ENCODE data around the gene TOMM6.
"Not testable (repeated sequence)": the region's sequence is repeated elsewhere in the genome, so short reads cannot be mapped to it uniquely, and the experiment has no call there.

The TOMM6 gene

DNA sequence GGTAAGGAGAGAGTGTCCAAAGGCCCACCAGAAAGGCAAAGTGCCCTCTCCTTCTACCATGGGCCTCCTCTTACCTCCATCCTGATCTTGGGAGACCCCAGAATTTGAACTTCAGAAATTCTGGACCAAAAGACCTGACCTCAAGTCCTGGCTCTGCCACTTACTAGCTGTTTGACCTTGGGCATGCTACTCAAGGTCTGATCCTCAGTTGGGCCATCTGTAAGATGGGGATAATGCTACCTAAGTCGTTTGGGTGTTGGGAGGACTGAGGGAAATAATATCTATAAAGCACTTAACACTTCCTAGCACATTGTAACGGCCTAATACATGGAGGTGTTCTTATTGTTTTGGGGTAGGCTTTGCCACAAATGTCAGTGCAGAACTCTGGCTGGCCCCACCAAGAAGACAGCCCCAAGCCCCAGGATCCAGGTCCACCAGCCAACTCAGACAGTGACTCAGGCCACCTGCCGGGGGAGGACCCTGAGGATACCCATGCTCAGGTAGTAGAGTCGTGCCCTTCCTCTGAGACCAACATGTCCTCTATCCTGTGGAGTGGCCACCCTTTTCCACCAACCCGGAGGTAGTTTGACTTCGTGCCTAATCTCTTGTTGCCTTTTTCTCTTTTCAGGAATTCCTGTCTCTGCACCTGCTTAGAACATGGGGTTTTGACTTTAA, 4.3 kb upstream of the TOMM6 start:
- no peak for DNase-seq (ENCODE audit: insufficient read length, low spot score)
- no peak for FAIRE-seq

GRCh38 chr6:41784581-41785171, 2.8 kb upstream of the TOMM6 start:
- FAIRE-seq (no peak), DNase-seq (ENCODE audit: insufficient read length, low spot score) (no peak)

DNA sequence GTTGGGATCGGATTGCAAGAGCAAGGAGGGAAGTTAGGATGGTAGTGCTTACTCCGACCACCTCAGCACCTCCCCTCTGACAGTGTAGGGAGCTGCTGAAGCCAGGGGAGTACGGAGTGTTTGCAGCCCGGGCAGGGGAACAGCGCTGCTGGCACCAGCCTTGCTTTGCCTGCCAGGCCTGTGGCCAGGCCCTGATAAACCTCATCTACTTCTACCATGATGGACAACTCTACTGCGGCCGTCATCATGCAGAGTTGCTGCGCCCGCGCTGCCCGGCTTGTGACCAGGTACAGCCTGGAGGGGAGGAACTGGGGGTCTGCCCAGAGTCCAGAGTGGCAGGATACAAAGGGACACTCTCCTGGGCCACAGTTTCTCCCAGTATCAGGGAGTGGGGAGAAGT, 2.2 kb upstream of the TOMM6 start:
- no peak for FAIRE-seq
- no peak for DNase-seq (ENCODE audit: insufficient read length, low spot score)

DNA sequence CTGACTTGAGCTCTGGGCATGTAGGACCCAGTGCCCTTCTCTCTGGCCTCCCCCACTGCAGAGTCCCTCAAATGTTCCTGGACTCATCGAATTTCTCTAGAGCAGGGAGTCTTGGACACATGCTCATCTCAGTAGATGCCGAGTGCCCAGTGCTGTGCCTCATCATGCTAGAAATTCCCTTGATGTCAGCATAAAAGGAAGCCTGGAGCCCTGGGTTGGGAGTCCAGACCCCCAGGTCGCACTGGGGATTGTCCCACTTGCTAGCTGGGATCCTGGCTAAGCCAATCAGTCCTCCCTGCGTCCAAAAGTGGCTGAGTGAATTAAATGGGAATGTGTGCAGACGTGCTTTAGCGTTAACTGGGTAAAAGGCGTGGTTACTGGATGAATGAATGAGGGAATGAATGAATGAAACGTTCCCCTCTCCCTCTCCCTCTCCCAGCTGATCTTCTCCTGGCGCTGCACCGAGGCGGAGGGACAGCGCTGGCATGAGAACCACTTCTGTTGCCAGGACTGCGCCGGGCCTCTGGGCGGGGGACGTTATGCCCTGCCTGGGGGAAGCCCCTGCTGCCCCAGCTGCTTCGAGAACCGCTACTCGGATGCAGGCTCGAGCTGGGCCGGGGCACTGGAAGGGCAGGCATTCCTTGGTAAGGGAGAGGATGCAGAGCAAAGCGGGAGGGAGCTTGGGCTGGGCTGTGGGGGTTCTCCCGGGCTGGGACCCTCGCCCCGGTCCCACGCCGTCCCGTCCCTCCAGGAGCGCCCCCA, 1.6 kb upstream of the TOMM6 start:
- DNase-seq (ENCODE audit: insufficient read length, low spot score) (no peak), FAIRE-seq (no peak)

DNA sequence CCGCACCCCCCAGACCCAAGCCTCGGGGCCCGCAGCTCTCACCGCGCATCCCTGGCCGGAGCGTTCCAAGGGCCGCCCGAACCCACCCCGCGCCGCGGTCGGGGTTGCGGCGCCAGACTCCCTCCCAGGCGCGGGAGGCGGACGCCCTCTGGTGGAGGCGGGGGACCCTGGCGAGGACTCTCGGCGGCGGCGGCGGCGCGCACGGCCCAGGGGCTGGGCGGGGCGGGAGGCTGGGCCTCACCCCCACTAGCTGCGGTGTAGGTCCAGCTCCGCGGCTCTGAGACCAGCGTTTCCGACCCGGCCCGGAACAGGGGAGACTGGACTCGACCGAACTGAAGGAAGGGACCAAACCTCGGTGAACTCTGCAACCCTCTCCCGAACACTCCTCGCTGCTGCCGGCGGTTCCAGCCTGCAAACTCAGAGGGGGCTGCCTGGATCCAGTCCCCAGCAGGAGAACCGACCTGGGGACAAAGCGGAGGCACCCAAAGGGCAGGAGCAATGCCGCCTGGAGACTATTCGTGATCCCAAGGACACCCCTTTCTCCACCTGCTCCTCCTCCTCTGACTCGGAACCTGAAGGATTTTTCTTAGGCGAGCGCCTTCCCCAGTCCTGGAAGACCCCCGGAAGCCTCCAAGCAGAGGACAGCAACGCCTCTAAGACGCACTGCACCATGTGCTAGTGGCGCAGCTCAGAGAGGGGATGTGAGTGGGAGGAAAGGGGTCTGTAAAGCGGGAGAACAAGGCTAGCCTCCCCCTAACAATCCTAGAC, 859 bp upstream of the TOMM6 start:
- peak; percentile 82 for DNase-seq (ENCODE audit: insufficient read length, low spot score)
- no peak for FAIRE-seq

DNA sequence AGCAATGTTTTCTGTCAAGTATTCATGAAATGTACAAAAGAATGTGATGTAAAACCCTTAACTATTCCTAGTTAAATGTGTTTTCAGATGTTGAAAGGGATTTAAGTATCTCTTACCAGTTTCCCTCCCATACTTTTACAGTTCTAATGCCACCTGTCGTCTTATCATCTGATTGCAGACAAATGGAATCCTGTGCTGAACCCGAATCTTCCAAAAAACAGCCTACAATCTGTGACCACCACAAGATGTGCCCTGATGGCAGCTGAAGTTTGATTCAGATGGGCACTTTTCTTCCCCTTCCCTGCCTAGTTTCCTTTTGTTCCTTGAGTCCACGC, 1.9 kb downstream of the TOMM6 start:
- FAIRE-seq, result no peak

DNA sequence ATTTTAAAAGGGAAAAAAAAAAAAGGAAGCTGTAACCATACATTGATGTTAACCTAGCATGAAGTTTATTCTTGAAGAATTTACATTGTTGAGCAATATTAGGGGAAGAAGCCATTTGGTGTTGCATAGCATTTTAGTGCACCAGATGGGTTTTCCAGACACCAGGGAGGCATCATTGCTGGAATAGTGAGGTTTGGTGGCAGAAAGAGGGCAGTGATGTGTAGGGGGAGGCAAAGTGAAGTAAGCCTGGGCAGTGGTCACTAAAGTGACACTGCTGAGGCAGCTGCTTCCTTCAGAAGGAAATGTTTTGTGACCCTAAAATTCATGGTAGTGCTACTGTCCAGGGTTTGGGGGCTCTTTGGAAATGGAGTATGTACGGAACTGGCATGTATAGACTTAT, 2.6 kb downstream of the TOMM6 start:
- DNase-seq (ENCODE audit: insufficient read length, low spot score) (no peak), FAIRE-seq (no peak)

More for the DNA sequence above, 1.9 kb downstream of the TOMM6 start:
- no peak for DNase-seq (ENCODE audit: insufficient read length, low spot score)

DNA sequence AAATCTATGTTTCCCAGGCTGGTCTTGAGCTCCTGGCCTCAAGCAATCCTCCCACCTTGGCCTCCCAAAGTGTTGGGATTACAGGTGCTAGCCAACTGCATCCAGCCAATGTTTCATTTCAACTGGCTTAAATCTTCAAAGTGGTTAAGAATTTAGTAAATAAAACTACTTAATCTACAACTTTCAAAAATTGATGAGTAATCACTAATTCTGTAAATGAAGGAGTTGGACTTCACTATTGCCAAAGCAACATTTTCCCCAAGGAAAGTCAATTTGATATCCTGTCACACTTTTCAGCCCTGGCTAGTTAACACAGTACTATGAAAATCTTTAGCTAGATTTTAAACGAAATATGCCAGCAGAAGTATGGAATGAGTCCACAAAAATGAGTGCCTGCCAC, 3.8 kb downstream of the TOMM6 start:
- FAIRE-seq (no peak), DNase-seq (ENCODE audit: insufficient read length, low spot score) (no peak)

DNA sequence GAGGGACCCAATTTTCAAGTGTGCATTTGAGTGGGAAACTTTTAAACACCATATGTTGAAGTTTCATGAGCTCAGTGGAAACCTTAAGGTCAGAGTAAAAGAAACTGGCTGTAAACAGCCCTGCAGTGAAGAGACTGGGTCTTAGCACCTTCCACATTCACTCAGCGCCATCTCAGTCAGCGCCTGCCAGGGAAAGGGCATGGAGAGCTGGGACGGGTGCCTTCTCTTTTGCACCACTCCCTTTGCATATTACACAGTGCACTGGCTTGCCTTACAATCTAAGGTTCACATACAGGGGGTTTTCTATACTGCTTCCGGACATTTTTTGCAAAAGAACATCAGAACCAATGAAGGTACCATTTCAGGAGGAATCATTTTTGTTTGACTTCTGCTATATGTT, 4.5 kb downstream of the TOMM6 start:
- FAIRE-seq, result no peak
- no peak for DNase-seq (ENCODE audit: insufficient read length, low spot score)

DNA sequence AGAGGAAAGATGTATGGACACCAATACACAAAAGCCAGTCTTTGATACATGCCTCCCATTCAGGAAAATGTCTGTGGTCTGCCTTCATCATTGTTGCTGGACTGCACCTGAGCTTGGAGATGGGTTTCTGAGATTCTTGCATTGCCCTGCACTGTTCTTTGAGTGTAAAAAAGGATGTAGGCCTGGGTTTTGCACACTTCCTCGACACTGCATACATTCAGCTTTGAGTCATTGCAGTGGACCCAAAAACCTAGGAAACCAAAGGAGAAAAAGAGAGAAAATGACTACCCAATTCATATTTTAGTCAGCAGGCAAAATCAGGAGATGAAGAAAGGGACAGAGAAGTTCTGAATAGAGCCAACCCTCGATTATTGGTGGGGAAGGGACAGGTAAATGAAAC, 9.0 kb downstream of the TOMM6 start:
- no peak for FAIRE-seq
- no peak for DNase-seq (ENCODE audit: insufficient read length, low spot score)

DNA sequence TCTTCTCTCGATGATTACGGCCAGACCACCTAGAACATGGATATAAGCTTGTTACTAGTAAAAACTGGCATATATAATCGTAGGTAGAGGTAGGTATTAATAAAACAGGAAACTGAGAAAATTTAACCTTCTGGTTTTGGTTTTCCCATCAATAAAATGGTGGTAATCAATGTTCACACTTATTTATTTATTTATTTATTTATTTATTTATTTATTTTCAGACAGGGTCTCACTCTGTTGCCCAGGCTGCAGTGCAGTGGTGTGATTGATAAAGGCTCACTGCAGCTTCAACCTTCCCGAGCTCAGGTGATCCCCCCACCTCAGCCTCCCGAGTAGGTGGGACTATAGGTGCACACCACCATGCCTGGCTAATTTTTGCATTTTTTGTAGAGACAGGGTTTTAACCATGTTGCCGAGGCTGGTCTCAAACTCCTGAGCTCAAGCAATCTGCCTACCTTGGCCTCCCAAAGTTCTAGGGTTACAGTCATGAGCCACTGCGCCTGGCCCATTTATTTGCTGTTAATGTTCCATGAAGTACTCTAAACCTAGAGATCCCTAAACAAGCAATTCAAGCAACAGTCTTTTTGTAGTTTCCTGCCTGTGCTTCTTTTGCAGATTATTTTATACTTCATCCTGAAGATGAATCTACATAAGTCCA, 11.5 kb downstream of the TOMM6 start:
- FAIRE-seq (no peak), DNase-seq (ENCODE audit: insufficient read length, low spot score) (no peak)

DNA sequence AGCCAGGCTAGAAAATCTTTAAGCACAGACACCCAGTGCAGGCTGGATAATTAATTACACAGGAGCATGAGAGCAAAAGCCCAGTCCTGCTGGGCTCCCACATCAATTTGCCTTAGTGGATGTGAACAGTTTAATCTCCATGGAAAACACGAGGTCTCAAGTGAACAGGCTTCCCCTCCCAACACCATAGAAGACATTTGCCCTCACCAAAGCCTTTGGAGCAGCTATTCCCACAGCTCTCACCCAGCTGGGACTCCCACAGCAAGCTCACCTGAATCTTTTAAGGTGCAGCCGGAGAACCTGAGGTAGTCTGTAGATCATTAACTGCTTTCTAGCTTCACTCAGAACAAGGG, 12.0 kb downstream of the TOMM6 start:
- DNase-seq (ENCODE audit: insufficient read length, low spot score), result no peak

DNA sequence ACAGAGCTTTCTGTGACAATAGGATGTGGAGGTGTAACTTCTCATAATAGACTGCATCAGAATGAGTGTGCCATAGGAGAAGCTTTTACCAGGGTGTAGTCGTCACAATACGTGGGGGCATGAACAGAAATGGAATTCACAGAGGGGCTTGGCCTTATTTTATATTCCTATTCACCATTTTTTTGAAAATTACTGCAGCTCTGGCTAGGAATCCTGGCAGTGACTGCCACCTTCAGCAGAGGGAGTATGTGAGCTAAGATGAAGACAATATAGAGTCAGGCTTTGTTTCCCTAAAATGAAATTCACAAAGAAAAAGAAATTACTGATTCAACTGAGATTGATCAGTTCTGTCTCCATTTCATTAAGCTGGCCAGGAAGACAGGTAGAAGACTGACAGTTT, 13.9 kb downstream of the TOMM6 start:
- FAIRE-seq (no peak), DNase-seq (ENCODE audit: insufficient read length, low spot score) (no peak)

More for the DNA sequence above, 12.0 kb downstream of the TOMM6 start:
- no peak for FAIRE-seq

DNA sequence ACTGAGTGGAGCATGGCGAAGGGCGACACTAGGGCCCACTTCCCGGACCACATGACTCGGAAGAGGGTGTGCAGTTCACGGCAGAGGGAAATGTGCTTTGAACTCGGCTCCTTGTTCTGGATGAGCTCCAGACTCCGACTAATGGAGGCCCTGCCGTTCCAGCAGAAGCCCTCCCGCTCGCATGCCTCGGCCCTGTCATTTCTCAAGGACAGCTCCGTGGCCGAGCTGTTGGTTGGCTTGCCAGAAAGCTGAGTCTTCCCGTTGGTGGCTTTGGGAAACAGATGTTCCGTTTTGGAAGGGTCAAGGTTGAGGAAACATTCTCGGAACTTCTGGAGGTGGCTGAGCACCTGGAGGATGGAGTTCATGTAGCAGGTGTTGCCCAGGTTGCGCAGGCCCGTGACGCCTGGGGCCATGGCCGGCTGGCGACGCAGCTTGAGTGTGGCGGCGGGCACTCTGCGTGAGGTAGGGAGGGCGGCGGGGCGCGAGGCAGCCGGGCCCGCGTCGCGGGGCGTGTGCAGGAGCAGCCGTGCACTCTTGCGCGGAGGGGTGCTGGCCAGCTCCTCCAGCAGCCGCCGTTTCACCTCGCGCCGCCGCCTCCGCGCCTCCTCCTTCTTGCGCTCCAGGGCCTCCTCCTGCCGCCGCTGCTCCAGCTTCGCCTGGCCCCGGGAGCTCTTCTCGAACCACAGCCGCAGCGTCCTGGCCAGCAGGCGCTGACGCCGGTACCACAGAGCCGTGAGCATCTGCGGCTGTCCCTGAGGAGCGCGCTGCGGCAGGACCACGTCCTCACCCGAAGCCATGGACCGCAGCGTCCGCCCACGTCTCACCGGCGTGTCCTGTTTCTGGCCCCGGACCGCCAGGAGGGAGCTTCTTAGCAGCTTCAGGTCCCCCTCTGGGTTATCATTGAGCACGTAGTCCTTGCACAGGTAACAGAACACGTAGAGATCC, 18.6 kb downstream of the TOMM6 start:
- DNase-seq (ENCODE audit: insufficient read length, low spot score) (no peak), FAIRE-seq (no peak)

GRCh38 chr6:41811095-41811494, 23.6 kb downstream of the TOMM6 start:
- DNase-seq (ENCODE audit: insufficient read length, low spot score) (no peak), FAIRE-seq (no peak)

- not testable (repeated sequence) for DNase-seq (ENCODE audit: insufficient read length, low spot score); FAIRE-seq
Observed at GRCh38 chr6:41811946-41812345, 24.5 kb downstream of the TOMM6 start.

DNA sequence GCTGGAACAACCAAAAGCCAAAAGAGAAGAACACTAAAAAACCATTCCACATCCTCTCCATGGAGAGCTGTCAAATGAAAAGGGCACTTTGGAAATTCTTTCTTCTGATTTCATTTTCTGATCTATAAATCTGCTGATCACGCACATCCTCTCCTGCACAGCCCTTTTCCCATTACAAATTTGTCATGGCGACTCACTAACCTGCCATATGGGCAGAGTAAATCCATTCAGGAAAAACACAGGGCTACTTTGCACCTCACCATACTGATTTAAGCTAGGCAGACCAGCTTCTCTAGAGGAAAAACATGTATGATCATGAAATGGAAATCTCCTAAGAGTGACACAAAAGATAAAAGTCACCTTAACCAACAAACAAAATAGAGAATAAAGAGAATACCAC, 26.0 kb downstream of the TOMM6 start:
- DNase-seq (ENCODE audit: insufficient read length, low spot score), result no peak
- no peak for FAIRE-seq

DNA sequence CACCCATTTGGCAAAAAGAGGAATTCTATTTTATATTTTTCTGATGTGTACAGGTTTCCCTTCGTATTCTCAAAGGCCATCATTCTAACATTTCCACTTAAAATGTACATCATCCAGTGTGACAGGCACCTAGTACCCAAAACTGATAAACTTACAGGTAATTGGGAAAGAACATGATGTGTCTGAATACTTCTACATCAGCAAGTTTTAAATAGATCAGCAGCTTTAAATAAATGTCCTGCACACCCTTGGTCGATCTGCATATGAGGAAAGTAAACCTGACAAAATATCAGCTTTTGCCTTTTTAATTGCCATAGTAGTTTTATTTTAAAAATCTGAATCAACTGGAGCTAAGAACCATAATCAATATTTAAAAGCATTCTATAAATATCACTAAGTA, 26.5 kb downstream of the TOMM6 start:
- DNase-seq (ENCODE audit: insufficient read length, low spot score) (no peak), FAIRE-seq (no peak)

DNA sequence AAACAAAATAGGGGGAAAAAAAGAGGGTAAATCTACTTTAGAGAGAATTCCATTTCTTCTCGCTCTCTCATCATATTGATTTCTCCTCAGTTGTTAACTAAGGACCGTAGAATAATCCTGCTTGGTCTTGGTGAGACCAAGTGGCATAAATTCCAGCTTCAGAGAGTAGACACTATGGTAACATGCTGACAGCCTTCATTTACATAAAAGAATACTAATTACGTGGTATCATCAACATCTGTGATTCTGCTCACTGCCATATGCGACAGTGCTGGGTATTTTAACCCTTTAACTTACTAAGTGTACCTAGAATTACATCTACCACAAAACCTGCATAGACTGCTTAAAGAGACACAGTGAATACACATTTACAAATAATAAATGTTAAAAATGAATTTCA, 27.1 kb downstream of the TOMM6 start:
- DNase-seq (ENCODE audit: insufficient read length, low spot score) (no peak), FAIRE-seq (no peak)

DNA sequence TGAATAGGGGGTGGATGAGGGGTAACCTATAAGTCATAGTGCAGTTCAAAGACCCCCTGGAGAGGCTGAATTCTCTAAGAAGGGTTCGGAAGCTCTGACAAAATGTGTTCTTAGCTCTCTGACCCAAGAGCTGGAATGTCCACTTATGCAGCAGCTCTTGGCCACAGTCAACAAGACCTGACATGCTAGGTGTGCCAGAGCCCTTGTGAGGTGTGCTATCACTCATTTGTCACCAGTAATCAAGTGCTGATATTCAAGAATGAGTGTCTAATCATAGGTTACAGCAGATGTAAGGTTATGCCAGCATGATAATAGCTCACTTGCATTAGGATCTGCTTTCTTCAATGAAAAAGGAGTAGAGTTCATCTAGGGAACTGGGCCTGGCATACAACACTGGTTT, 28.1 kb downstream of the TOMM6 start:
- FAIRE-seq, result peak; percentile 36
- no peak for DNase-seq (ENCODE audit: insufficient read length, low spot score)
